ENCODE data around the gene ACOT12. TPM values are rescaled to one million over a fixed set of nuclear protein-coding genes. Genes with fewer than 3 reads are reported as not detected.

The ACOT12 gene
- polyA plus RNA-seq, 1 experiment: 0.56 TPM

- TF ChIP-seq CTCF (IDR thresholded peaks at IDR 0.05; ENCODE audit: low read depth, low read length): no peak
- POLR2A ChIA-PET: no interaction called here
- Histone ChIP-seq H3K4me3 (ENCODE audit: low read depth, low read length) (no peak overlapping the region), H3K9me3 (ENCODE audit: control insufficient read depth, insufficient read depth, low read length) (no peaks in the 10 kb centered on the region), H3K27ac (ENCODE audit: low read depth, low read length) (no peak overlapping the region), H3K27me3 (ENCODE audit: control insufficient read depth, insufficient read depth, low read length) (peaks cover 3% of the 10 kb centered on the region)
- DNase-seq (ENCODE audit: low read depth, low spot score): no peak
- CTCF ChIA-PET: no interaction called here
Measured at GRCh38 chr5:81336556-81336955, 57.4 kb downstream of the ACOT12 start.

GRCh38 chr5:81335946-81336345, 58.0 kb downstream of the ACOT12 start:
- H3K4me3 ChIP-seq (ENCODE audit: low read depth, low read length): no peak overlapping the region
- ChIA-PET CTCF (no interaction called here), POLR2A (no interaction called here)
- TF ChIP-seq CTCF (IDR thresholded peaks at IDR 0.05; ENCODE audit: low read depth, low read length): no peak
- DNase-seq (ENCODE audit: low read depth, low spot score): no peak
- H3K9me3 ChIP-seq (ENCODE audit: control insufficient read depth, insufficient read depth, low read length): no peaks in the 10 kb centered on the region
- H3K27ac ChIP-seq (ENCODE audit: low read depth, low read length): no peak overlapping the region
- peaks cover 3% of the 10 kb centered on the region for H3K27me3 ChIP-seq (ENCODE audit: control insufficient read depth, insufficient read depth, low read length)

DNA sequence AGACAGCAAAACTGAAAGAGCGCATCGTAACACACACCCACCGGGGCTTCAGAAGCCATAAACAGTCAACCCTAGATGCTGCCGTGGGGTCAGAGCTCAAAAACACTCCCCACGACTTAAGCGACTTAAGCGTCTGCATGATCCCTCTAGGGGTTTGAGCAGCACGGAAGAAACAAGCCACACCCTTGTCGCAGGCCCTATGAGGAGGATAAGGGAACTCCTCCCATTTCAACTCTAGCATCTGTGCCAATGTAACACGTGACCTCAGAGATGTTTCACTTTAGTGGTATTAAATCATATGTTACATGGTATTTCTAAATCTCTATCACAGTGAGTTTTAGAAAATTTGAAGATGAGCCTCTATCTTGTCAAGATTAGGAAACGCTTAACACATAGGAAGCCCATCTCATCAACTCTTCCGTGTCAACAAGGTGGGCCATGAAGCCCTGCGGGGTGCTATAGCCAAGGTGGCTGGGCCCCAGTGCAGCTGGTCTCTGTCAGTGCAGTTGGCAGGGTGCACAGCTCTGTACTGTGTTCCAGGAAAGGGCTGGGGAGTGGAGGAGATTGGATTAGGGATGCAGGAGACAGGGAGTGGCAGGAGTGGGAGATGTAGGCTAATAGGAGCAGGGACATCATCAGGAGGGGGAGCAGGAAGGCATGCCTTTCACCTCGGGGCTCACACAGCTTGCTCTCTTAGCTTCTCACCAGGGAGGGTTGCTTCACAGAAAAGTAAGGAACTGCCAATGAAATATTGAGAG, 59.5 kb downstream of the ACOT12 start:
- no peak for TF ChIP-seq CTCF (IDR thresholded peaks at IDR 0.05; ENCODE audit: low read depth, low read length)
- Histone ChIP-seq H3K27ac (ENCODE audit: low read depth, low read length) (no peak overlapping the region), H3K4me3 (ENCODE audit: low read depth, low read length) (no peak overlapping the region), H3K9me3 (ENCODE audit: control insufficient read depth, insufficient read depth, low read length) (no peaks in the 10 kb centered on the region), H3K27me3 (ENCODE audit: control insufficient read depth, insufficient read depth, low read length) (peaks cover 3% of the 10 kb centered on the region)
- ChIA-PET POLR2A (no interaction called here), CTCF (no interaction called here)
- DNase-seq (ENCODE audit: low read depth, low spot score): no peak

DNA sequence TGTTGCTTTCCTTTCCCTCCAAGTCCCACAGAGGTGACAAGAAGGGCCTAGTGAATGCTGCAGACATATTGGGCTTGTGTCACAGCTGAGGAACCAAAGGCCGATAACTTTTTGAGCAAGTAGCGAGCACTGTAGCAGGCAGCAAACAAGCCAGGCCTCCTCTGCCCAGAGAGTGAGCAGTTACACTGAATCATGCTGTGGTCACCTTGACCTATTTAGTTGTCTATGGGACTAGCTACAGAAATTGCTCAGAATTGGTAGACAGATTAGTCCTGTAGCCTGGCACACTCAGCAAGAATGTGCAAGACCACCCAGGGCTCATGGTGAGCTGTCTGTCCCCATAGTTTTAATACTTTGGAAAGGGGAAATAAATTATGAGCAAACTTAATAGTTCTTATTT, 67.4 kb downstream of the ACOT12 start:
- H3K27me3 ChIP-seq (ENCODE audit: control insufficient read depth, insufficient read depth, low read length): peaks cover 3% of the 10 kb centered on the region
- no peaks in the 10 kb centered on the region for H3K9me3 ChIP-seq (ENCODE audit: control insufficient read depth, insufficient read depth, low read length)
- no peak for DNase-seq (ENCODE audit: low read depth, low spot score)
- TF ChIP-seq CTCF (IDR thresholded peaks at IDR 0.05; ENCODE audit: low read depth, low read length): no peak
- CTCF ChIA-PET: interaction anchor here (0.6 kb wide), 1 partner anchor 486 kb away, joined by 3 read pairs; no protein-coding TSS in a partner anchor
- no peak overlapping the region for H3K4me3 ChIP-seq (ENCODE audit: low read depth, low read length)
- no peak overlapping the region for H3K27ac ChIP-seq (ENCODE audit: low read depth, low read length)
- POLR2A ChIA-PET: no interaction called here

DNA sequence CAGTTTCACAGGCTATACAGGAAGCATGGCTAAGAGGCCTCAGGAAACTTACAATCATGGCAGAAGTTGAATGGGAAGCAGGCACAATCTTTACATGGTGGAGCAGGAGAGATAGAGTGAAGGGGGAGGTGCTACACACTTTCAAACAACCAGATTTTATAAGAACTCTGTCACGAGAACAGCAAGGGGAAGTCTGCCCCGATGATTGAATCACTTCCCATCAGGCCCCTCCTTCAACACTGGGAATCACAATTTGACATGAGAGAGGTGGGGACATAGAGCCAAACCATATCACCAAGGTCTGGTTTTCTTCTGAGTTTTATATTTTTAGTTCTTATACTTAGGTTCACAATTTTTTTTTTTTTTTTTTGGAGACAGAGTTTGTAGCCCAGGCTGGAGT, 76.4 kb downstream of the ACOT12 start:
- no peak for DNase-seq (ENCODE audit: low read depth, low spot score)
- no peak for TF ChIP-seq CTCF (IDR thresholded peaks at IDR 0.05; ENCODE audit: low read depth, low read length)
- CTCF ChIA-PET: no interaction called here
- Histone ChIP-seq H3K27me3 (ENCODE audit: control insufficient read depth, insufficient read depth, low read length) (no peaks in the 10 kb centered on the region), H3K9me3 (ENCODE audit: control insufficient read depth, insufficient read depth, low read length) (no peaks in the 10 kb centered on the region), H3K4me3 (ENCODE audit: low read depth, low read length) (no peak overlapping the region), H3K27ac (ENCODE audit: low read depth, low read length) (no peak overlapping the region)
- POLR2A ChIA-PET: no interaction called here
